ENCODE data around the gene FAM124A.

Gene FAM124A

GRCh38 chr13:51220706-51221105, 1.5 kb upstream of the FAM124A start:
- no peak for DNase-seq (ENCODE audit: low read depth)

- DNase-seq (ENCODE audit: low read depth), result no peak
These were observed 1.1 kb upstream of the FAM124A start for GRCh38 chr13:51221108-51221507.

- DNase-seq (ENCODE audit: low read depth), result no peak
These were observed 543 bp upstream of the FAM124A start for GRCh38 chr13:51221674-51222036.

- no peak for DNase-seq (ENCODE audit: low read depth)
These were observed 725 bp downstream of the FAM124A start for GRCh38 chr13:51222686-51223559.

- DNase-seq (ENCODE audit: low read depth), result no peak
These were observed 1.5 kb downstream of the FAM124A start for GRCh38 chr13:51223560-51224270.

- DNase-seq (ENCODE audit: low read depth), result no peak
These were observed 2.8 kb downstream of the FAM124A start for GRCh38 chr13:51225029-51225428.

GRCh38 chr13:51227404-51227803, 5.2 kb downstream of the FAM124A start:
- DNase-seq (ENCODE audit: low read depth), result no peak

- DNase-seq (ENCODE audit: low read depth), result no peak
These were observed 7.0 kb downstream of the FAM124A start for GRCh38 chr13:51229101-51229719.

GRCh38 chr13:51229731-51230130, 7.5 kb downstream of the FAM124A start:
- no peak for DNase-seq (ENCODE audit: low read depth)

- no peak for DNase-seq (ENCODE audit: low read depth)
These were observed 8.4 kb downstream of the FAM124A start for GRCh38 chr13:51230477-51231105.

- DNase-seq (ENCODE audit: low read depth), result no peak
These were observed 9.3 kb downstream of the FAM124A start for GRCh38 chr13:51231456-51231855.

- no peak for DNase-seq (ENCODE audit: low read depth)
These were observed 10.1 kb downstream of the FAM124A start for GRCh38 chr13:51232328-51232727.

- no peak for DNase-seq (ENCODE audit: low read depth)
These were observed 11.1 kb downstream of the FAM124A start for GRCh38 chr13:51233117-51233826.

- DNase-seq (ENCODE audit: low read depth), result no peak
These were observed 12.5 kb downstream of the FAM124A start for GRCh38 chr13:51234676-51235075.

GRCh38 chr13:51235186-51235585, 13.0 kb downstream of the FAM124A start:
- no peak for DNase-seq (ENCODE audit: low read depth)

GRCh38 chr13:51235756-51236490, 13.7 kb downstream of the FAM124A start:
- no peak for DNase-seq (ENCODE audit: low read depth)

- DNase-seq (ENCODE audit: low read depth), result no peak
These were observed 14.2 kb downstream of the FAM124A start for GRCh38 chr13:51236491-51236792.

GRCh38 chr13:51237386-51237785, 15.2 kb downstream of the FAM124A start:
- no peak for DNase-seq (ENCODE audit: low read depth)

- DNase-seq (ENCODE audit: low read depth), result no peak
These were observed 15.7 kb downstream of the FAM124A start for GRCh38 chr13:51237887-51238286.

- DNase-seq (ENCODE audit: low read depth), result no peak
These were observed 18.0 kb downstream of the FAM124A start for GRCh38 chr13:51240178-51240577.

GRCh38 chr13:51240958-51241357, 18.8 kb downstream of the FAM124A start:
- DNase-seq (ENCODE audit: low read depth), result no peak
